Ovary (tissue), 3 donors: ENCODE results near the gene FREY1.

Source experiments
- POLR2A ChIP-seq: fragments of 450-650 bp; IDR thresholded peaks from one replicate; pipeline ENCODE4 v1.6.1; 2017; ENCODE audit warnings: antibody characterized with exemption, mild to moderate bottlenecking, moderate library complexity
- TF ChIP-seq, protein P1 (sequence below), 3 donors: fragments of 450-650 bp in 2 of 3; fragments of 200-600 bp in 1 of 3; IDR thresholded peaks; one replicate each; pipeline versions ENCODE4 v1.5.1 to v1.8.0; 2016 to 2022; ENCODE audit warnings: antibody characterized with exemption in 3 of 3, mild to moderate bottlenecking in 1 of 3
- donor health status: DM: no; HTN: no; CAD: no.

DNA sequence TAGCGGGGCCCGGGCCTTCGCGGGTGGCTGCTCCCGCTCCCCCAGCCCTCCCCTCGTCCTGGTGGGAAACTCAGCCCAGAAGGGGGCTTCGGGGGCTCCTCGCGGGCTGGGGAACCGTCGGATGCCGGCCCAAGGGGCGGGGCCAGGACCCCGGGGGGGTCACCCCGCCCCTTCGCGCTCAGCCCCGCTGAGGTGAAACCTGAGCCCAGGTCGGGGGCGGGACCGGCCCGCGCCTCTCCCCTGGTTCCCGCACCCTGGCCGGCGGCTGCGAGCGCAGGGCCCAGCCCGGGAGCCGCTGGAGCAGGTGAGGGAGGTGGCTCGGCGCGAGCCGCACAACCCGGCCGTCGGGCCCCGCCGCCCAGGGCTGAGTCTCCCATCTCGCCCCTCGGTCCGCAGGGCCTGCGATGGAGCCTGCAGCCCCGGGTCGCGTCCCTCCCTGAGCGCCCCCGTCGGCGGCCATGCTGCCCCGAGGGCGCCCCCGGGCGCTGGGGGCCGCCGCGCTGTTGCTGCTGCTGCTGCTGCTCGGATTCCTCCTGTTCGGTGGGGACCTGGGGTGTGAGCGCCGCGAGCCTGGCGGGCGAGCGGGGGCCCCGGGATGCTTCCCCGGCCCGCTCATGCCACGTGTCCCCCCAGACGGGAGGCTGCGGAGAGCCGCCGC, 15.5 kb upstream of the FREY1 start, which contains the start of gene LARGE2:
- TF ChIP-seq, protein P1, sequence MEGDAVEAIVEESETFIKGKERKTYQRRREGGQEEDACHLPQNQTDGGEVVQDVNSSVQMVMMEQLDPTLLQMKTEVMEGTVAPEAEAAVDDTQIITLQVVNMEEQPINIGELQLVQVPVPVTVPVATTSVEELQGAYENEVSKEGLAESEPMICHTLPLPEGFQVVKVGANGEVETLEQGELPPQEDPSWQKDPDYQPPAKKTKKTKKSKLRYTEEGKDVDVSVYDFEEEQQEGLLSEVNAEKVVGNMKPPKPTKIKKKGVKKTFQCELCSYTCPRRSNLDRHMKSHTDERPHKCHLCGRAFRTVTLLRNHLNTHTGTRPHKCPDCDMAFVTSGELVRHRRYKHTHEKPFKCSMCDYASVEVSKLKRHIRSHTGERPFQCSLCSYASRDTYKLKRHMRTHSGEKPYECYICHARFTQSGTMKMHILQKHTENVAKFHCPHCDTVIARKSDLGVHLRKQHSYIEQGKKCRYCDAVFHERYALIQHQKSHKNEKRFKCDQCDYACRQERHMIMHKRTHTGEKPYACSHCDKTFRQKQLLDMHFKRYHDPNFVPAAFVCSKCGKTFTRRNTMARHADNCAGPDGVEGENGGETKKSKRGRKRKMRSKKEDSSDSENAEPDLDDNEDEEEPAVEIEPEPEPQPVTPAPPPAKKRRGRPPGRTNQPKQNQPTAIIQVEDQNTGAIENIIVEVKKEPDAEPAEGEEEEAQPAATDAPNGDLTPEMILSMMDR (IDR thresholded peaks at IDR 0.05): no peak
- TF ChIP-seq POLR2A: no peak
